ENCODE measurements around the gene CALHM5.

- TF ChIP-seq, protein P1, sequence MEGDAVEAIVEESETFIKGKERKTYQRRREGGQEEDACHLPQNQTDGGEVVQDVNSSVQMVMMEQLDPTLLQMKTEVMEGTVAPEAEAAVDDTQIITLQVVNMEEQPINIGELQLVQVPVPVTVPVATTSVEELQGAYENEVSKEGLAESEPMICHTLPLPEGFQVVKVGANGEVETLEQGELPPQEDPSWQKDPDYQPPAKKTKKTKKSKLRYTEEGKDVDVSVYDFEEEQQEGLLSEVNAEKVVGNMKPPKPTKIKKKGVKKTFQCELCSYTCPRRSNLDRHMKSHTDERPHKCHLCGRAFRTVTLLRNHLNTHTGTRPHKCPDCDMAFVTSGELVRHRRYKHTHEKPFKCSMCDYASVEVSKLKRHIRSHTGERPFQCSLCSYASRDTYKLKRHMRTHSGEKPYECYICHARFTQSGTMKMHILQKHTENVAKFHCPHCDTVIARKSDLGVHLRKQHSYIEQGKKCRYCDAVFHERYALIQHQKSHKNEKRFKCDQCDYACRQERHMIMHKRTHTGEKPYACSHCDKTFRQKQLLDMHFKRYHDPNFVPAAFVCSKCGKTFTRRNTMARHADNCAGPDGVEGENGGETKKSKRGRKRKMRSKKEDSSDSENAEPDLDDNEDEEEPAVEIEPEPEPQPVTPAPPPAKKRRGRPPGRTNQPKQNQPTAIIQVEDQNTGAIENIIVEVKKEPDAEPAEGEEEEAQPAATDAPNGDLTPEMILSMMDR (IDR thresholded peaks at IDR 0.05) = no peak
- no peak for TF ChIP-seq POLR2AphosphoS5 (IDR thresholded peaks at IDR 0.05; ENCODE audit: insufficient read depth in 1 of 2, low read depth in 1 of 2)
Measured at GRCh38 chr6:116572162-116572561, 60.7 kb downstream of the CALHM5 start.

Measured in vagina (tissue), 2 donors.